ENCODE results near the gene CENPL.

CENPL gene

GRCh38 chr1:173753830-173754229 lies 70.9 kb downstream of the CENPL start:
- TF ChIP-seq CTCF (IDR thresholded peaks at IDR 0.05; ENCODE audit: low read depth, low read length, missing control alignments): no peak
- no peak overlapping the region for H3K4me3 ChIP-seq (ENCODE audit: low read depth, low read length)
- DNase-seq (ENCODE audit: low read depth): no peak
